ENCODE measurements around the gene FOSB.
"Not testable (repeated sequence)": the region's sequence is repeated elsewhere in the genome, so short reads cannot be mapped to it uniquely, and the experiment has no call there.

GRCh38 chr19:45429896-45430295, 37.9 kb upstream of the FOSB start:
- TF ChIP-seq POLR2A, CTCF, EP300, POLR2AphosphoS5 (IDR thresholded peaks at IDR 0.05): not testable (repeated sequence)

All from sigmoid colon (tissue), 4 donors.